GM10266 (cell line): ENCODE results near the gene ST3GAL2.

ENCODE experiments used
- DNase-seq: peaks from one replicate; pipeline ENCODE4 v3.0.0; 2012; ENCODE audit errors: extremely low spot score
- CTCF ChIP-seq: IDR thresholded peaks from 2 replicates; pipeline ENCODE4 v1.5.1; 2012; ENCODE audit warnings: mild to moderate bottlenecking, low read depth; ENCODE audit not compliant: control insufficient read depth, insufficient read depth; ENCODE audit errors: missing control alignments

Gene ST3GAL2

GRCh38 chr16:70465999-70466804 lies 27.3 kb upstream of the ST3GAL2 start:
- TF ChIP-seq CTCF = no peak
- DNase-seq = no peak

GRCh38 chr16:70463235-70463634 lies 24.3 kb upstream of the ST3GAL2 start:
- no peak for TF ChIP-seq CTCF

GRCh38 chr16:70460737-70461261 lies 21.9 kb upstream of the ST3GAL2 start:
- no peak for DNase-seq
- TF ChIP-seq CTCF = no peak

More at GRCh38 chr16:70463235-70463634, 24.3 kb upstream of the ST3GAL2 start:
- no peak for DNase-seq

- TF ChIP-seq CTCF = no peak
- no peak for DNase-seq
Observed at GRCh38 chr16:70457446-70458166, 18.7 kb upstream of the ST3GAL2 start.

GRCh38 chr16:70455910-70456309 lies 17.0 kb upstream of the ST3GAL2 start:
- TF ChIP-seq CTCF = peak; percentile 10
- no peak for DNase-seq

GRCh38 chr16:70454222-70455034 lies 15.5 kb upstream of the ST3GAL2 start, which contains the start of gene FCSK:
TSS of gene FCSK (plus strand) at chr16:70454595. CDS start at chr16:70463191, 8,596 bp downstream.
- DNase-seq = peak; percentile 87
- peak; percentile 42 for TF ChIP-seq CTCF
